ENCODE measurements around the gene USP6NL.

Gene USP6NL

GRCh38 chr10:11415095-11415494 lies 196.4 kb downstream of the USP6NL start:
- DNase-seq (ENCODE audit: low read depth in 2 of 2), result no peak

- DNase-seq (ENCODE audit: low read depth in 2 of 2), result no peak
These were observed 197.0 kb downstream of the USP6NL start for GRCh38 chr10:11414314-11415038.

- no peak for DNase-seq (ENCODE audit: low read depth in 2 of 2)
These were observed 199.4 kb downstream of the USP6NL start for GRCh38 chr10:11411926-11412545.

GRCh38 chr10:11409357-11409756 lies 202.1 kb downstream of the USP6NL start:
- DNase-seq (ENCODE audit: low read depth in 2 of 2), result no peak

- DNase-seq (ENCODE audit: low read depth in 2 of 2), result no peak
These were observed 203.5 kb downstream of the USP6NL start for GRCh38 chr10:11407939-11408338.

- no peak for DNase-seq (ENCODE audit: low read depth in 2 of 2)
These were observed 204.7 kb downstream of the USP6NL start for GRCh38 chr10:11406746-11407145.

GRCh38 chr10:11404901-11405300 lies 206.5 kb downstream of the USP6NL start:
- DNase-seq (ENCODE audit: low read depth in 2 of 2), result no peak

Measured in stimulated activated CD4-positive, alpha-beta T cell treated with anti-CD3 and anti-CD28 coated beads, Interleukin-15, amount 100 ng/mL, for 48 hours (primary cell).